ENCODE results near the gene MRPL14. TPM values are rescaled to one million over a fixed set of nuclear protein-coding genes. Genes with fewer than 3 reads are reported as not detected.

The MRPL14 gene
- total and polyA plus RNA-seq, 2 of the 4 experiments (the other 2 are of a cell fraction) = 43.7 to 87.9 TPM

- Histone ChIP-seq H3K56ac (ENCODE audit: extremely low read depth, insufficient read depth, low read length) (no peak overlapping the region), H3K27ac (ENCODE audit: insufficient read depth, low read length) (no peak overlapping the region), H2BK15ac (ENCODE audit: low read depth, low read length) (no peak overlapping the region), H4K91ac (ENCODE audit: insufficient read depth, low read depth, low read length) (no peak overlapping the region), H3K4me1 (ENCODE audit: control insufficient read depth, insufficient read depth, low read length) (no peaks in the 10 kb centered on the region), H2AFZ (replicated peaks; ENCODE audit: low read length, poor library complexity) (no peak overlapping the region), H2BK5ac (ENCODE audit: low read depth, low read length, poor library complexity, severe bottlenecking) (no peak overlapping the region), H2BK120ac (ENCODE audit: low read depth, low read length) (no peak overlapping the region), H4K20me1 (ENCODE audit: insufficient read depth, low read length) (peaks cover 6% of the 10 kb centered on the region), H3K9me1 (ENCODE audit: insufficient read depth, low read length) (peaks cover 7% of the 10 kb centered on the region; the same call in 1 of the 2 replicates), H3K36me3 (ENCODE audit: control insufficient read depth, insufficient read depth, low read length) (peaks cover 56% of the 10 kb centered on the region), H3K23ac (ENCODE audit: low read depth, low read length) (no peak overlapping the region), H4K5ac (ENCODE audit: low read depth, low read length) (no peak overlapping the region), H3K79me1 (ENCODE audit: low read depth in 1 of 2, low read length in 2 of 2) (peaks cover 6 to 24% of the 10 kb centered on the region in 2 experiments), H3K9ac (ENCODE audit: low read depth, low read length) (no peak overlapping the region), H3K9me3 (ENCODE audit: control insufficient read depth, insufficient read depth, low read length) (no peaks in the 10 kb centered on the region), H3K4me2 (ENCODE audit: low read depth, low read length) (no peak overlapping the region), H2AK9ac (replicated peaks; ENCODE audit: low read depth, low read length, poor library complexity) (no peak overlapping the region), H4K8ac (ENCODE audit: low read depth in 2 of 2, low read length in 2 of 2) (no peak overlapping the region), H3K14ac (replicated peaks; ENCODE audit: low read depth, low read length) (no peak overlapping the region), H2AK5ac (ENCODE audit: low read depth, low read length) (no peak overlapping the region), H3K27me3 (ENCODE audit: control insufficient read depth, insufficient read depth, low read length) (no peaks in the 10 kb centered on the region), H3K18ac (ENCODE audit: low read depth, low read length) (no peak overlapping the region), H3K4me3 (ENCODE audit: insufficient read depth, low read depth, low read length) (no peak overlapping the region), H2BK20ac (ENCODE audit: low read depth, low read length) (no peak overlapping the region), H3K4ac (ENCODE audit: low read depth, low read length) (no peak overlapping the region)
- in situ Hi-C loops (cut with MboI; ENCODE audit: low sequenced_read_pairs) (no loop called here), intact Hi-C loops (cut with micrococcal nuclease) (no loop called here), dilution Hi-C loops (cut with HindIII; ENCODE audit: low sequenced_read_pairs, unreplicated experiment) (no loop called here)
- WGBS, 2 experiments (ENCODE audit: extremely low coverage in 2 of 2, insufficient read length in 1 of 2) = 69% methylated on average over 3 of the region's 6 CpGs; no CpG with 5 or more reads in 1 of the 2 experiments
- ATAC-seq (ENCODE audit: low read depth) (no peak), DNase-seq (no peak)
- ChIA-PET POLR2A (ENCODE audit: unreplicated experiment) (no interaction called here), CTCF (no interaction called here)
- no peak for TF ChIP-seq USF2 (IDR thresholded peaks at IDR 0.05; ENCODE audit: low read depth, low read length)
- BruUV-seq (replicated peaks) = no TSS peak
Observed at GRCh38 chr6:44138717-44139350, 11.6 kb upstream of the MRPL14 start.

Data from IMR-90 (cell line).